HG03469 (cell line): ENCODE data around the gene SYT12.

Source experiments
- ATAC-seq: cut with Tn5 transposase; IDR thresholded peaks from one replicate; pipeline ENCODE4 v1.9.1; 2021; ENCODE audit warnings: mild to moderate bottlenecking, moderate library complexity, moderate number of reproducible peaks; ENCODE audit not compliant: unreplicated experiment

SYT12 gene

DNA sequence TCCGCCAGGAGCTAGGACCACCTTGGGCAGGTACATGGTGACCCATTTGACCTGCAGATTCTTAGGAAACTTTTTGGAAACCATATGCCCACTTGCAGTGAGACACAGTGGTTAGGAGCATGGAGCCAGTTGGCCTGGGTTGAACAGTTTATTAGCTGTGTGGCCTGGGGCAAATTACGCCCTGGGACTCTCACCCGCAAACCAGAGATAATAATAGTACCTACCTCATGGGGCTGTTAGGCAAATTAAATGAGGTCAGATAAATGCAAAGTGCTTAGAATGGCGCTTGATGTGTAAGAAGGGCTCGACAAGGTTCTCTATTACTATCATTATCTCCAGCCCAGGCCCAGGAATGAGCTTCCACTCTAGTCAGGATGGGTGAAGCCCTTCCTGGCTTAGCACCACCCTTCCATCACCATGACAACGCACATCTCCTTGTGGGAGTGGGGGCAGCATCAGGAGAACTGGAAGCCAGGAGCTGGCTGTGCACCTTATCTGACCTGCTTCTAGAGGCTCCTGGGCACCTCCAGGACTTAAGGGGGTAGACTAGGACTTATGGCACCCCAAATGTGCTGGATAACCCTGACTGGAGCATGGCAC lies 5.1 kb downstream of the SYT12 start:
- no peak for ATAC-seq

DNA sequence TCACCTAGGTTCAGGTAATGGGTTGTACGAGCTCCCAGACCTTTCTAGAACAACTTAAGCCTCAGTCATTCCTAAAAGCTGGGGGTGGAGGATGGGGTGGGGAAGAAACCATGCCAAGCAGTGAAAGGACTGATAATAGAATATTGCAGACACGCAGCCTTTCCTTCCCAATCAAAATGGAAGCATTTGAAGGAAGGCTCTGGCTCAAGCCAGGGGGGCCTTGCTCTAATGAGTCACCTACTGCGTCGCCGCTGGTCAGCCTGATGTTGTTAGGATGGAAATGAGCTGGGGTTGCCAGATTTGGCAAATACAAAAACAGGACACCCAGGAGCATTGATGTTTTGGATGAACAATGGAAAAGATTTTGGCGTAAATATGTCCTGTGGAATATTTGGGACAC lies 6.2 kb downstream of the SYT12 start:
- no peak for ATAC-seq

DNA sequence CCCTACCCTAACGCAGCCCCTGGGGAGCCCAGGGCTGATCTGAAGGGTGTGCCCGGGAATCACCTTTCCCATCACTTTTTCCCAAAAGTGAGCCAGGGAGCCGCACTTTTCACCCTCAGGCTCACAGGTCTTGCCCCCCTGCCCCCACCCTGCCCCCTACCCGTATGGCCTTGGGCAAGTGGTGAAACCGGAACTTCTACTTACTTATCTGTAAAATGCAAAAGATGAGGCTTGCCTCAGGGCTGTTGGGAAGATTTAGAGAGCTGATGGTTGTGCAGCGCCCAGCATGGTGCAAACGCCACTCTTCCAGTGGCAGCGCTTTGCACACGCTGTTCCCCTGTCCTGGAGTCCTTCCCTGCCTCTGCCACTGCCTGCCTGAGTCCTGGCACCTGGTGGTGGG lies 8.0 kb downstream of the SYT12 start:
- no peak for ATAC-seq

DNA sequence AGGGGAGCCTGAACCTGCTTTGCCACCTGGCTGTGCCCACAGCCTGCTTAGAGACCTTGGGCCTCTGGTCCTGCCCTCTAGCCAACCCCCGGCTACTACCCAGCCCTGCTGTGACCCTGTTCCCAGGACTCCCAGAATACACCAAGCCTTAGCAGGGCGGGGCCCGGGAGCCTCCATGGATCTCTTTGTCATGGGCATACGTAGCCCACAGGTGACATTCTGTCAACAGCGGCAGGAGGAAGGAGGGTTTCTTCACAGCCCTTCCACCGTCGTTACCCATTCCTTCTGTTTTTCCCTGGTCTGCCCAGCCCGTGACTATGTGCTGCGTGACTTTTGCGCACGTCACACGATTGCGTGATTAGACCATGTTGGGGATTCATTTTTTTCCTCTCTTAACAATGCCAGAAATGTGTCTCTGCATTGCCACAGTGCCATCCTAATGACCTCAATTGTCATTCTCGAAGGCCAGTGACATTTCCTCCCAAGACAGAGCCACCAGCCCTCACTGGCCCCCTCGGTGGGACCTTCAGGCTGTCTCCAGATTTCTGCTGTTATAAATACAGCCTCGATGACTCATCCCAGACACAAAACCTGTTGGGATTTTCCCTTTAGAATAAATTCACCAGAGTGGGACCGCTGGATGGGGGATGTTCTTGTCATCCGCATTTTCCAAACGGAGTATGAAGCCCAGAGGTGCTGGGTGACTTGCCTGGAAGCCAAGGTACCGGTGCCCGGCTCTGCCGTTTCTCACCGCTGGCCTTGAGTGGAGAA lies 9.0 kb downstream of the SYT12 start:
- no peak for ATAC-seq

DNA sequence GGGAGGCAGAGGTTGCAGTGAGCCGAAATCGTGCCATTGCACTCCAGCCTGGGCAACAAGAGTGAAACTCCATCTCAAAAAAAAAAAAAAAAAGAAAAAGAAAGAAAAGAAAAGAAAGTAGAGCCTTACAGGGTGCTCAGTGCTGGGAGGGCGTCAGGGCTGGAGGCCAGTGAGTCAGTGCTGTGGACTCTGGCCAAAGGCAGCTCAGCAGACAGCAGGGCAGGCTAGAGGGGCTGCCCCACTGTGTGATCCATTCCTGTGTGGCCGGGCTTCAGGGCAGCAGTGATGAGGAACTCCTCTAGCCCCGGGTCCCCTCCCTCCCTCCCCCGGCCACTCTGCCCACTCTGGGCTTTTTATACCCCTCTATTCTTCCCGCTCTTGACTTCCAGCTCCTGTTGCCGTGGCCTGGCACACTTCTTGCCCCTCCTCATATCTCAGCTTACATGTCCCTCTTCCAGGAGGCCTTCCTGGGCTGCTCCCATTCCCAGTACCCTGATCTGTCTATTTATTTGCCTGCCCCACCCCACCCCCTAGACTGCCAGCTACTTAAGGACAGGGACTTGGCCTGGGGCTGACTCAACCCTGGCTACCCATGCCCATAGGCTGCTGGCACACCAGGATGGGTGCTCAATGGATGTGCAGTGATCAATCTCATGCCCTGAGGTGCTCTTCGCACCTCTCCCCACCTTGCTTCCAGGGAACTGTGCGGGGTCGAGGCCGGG lies 10.1 kb downstream of the SYT12 start:
- ATAC-seq = no peak

DNA sequence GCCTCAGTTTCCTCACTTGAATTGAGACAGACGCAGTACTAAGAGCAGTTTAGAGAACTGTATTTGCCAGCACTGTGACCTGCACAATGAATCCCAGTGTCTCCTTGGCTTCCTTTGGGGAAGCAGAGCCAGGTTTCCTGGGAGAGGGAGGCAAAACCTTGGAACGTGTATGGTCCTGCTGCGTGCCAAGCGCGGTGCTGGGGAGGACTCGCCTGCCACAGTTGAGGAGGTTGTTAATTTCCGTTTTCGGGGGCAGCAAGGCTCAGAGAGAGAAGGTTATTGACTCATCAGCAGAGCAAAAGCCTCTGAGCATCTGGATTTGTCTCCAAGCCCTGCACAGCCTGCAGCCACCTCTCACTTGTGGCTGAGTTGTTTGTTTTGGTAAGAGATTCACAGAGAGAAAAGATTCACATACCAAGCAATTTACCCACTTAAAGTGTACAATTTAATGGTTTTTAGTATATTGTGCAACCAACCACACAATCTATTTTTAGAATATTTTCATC lies 10.8 kb downstream of the SYT12 start:
- ATAC-seq = no peak

DNA sequence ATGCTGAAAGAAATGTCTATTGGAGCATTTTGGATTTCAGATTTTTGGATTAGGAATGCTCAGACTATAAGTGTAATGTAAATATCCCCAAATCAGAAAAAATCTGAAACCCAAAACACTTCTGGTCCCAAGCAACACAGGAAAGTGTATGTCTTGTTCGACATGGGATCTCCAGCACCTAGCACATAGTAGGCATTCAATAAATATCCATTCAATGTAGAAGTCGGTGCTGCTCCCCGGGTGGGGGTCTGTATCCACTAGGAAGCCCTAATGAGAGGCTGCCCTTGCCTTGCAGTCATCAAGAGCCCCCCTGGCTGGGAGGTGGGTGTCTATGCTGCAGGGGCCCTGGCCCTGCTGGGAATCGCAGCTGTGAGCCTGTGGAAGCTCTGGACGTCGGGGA lies 11.4 kb downstream of the SYT12 start:
- ATAC-seq = no peak

DNA sequence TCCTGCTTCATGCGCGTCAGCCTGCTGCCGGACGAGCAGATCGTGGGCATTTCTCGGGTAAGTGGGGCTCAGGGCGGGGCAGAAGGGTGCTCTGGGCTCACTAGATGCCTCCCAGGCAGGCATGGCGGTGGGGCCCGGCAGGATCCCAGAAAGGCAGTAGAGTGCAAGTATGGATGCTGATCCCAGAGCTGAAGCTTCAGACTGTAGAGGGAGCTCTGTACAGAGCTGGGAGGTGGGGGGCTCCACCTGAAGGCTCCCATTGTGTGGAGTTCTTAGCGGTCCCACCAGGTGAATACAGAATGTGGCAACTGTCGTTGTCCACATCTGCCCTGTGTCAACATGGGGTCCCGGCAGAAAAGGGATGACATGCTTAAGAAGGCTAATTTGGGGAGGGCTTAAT lies 17.2 kb downstream of the SYT12 start:
- ATAC-seq = no peak

DNA sequence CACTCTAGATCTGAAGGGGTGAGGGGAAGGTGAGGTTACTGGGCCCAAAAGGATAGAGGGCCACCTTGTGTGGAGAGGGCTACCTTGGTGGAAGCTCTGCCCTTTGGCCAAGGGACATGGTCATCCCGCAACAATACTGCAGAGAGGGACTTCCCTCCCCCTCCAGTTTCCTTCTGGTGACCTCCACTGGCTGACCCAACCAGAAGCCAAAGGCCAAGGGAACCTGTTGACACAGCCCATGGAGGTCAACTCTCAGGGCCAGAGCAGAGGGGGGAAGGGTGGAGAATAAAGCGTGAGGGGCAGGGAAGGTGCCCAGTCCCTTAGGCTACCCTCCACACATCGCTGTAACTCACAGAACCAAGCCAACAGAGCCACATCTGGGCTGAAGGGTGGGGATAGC lies 18.7 kb downstream of the SYT12 start:
- ATAC-seq = no peak

DNA sequence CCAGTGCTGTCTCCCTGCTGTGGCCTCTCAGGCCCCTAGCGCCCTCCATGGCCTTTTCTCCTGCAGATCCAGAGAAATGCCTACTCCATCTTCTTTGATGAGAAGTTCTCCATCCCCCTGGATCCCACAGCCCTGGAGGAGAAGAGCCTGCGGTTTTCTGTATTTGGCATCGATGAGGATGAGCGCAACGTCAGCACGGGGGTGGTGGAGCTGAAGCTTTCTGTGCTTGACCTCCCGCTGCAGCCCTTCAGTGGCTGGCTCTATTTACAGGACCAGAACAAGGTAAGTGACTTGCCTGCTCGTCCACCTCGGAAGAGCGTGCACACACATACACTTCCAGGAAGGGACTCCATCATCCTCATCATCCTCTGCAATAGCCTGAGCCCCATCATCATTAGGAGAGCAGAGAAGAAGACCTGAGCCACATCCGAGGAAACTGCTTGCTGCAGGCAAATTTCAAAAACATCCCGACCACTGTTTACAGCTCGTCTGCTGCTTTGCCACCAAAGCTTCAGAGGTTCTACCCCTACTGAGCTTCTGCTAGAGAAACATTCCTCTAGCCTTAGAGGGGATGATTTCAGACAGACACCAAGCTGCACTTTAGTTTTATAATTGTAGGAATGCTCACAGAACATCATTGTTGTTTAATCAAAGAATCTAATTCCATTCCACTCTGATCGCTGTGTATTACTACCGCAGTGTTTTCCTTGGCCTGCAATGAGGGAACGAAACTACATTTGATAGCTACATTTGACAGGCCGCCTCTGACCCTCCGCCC lies 20.8 kb downstream of the SYT12 start:
- ATAC-seq = no peak

DNA sequence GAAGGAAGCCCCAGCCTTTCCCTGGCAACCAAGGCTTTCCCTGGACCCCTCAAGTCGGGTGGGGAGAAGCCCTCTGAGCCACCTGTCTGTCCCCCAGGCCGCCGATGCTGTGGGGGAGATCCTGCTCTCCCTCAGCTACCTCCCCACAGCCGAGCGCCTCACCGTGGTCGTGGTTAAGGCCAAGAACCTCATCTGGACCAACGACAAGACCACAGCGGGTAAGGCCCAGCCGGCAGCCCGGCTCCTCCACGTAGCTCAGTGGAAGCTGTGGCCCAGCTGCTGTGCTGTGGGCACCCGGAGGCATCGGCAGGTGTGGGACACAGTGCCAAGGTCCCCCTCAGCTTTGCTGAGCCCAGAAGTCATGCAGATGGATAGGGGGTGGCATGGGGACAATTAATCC lies 21.6 kb downstream of the SYT12 start:
- ATAC-seq = no peak

DNA sequence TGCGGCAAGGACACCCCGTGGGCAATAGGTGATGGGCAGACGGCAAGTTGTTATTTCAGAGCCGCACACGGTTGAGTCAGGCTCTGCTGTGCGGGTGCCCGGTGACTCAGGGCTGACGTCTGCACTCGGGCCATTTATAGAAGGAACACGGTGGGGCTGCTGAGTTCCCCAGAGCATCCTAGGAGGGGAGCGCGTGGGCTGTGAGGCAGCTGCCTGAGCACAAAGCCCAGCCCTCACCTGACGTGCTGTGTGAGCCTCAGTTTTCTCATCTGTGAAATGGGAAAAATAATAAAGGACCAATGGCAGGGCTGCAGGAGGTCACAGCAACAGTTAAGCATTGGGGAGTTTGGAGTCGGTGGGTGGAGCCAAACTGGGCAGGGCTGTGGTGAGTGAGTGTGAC lies 22.4 kb downstream of the SYT12 start:
- no peak for ATAC-seq

DNA sequence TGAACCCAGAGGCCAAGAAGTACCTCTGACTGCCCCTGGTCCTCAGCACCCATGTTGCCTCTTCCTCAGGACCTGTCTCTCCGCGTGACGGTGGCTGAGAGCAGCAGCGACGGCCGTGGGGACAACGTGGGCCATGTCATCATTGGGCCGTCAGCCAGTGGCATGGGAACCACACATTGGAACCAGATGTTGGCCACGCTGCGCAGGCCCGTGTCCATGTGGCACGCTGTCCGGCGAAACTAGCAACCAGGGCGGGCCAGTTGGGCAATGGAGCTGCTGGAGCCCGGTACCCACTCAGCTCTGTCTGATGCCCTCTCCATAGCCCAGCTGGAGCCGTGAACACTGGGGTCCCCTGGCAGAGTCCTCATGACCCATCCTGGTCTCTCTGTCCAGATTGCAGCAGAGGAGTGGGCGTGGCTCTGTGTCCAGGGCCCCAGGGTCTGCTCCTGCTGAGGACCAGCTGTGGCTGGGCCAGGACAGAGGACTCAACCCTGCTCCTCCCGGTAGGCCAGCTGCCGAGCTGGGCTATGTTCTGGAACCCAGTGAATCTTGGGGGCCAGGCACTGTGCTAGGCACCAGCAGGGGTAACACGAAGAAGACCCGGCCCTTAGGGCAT lies 25.7 kb downstream of the SYT12 start:
- ATAC-seq = no peak

DNA sequence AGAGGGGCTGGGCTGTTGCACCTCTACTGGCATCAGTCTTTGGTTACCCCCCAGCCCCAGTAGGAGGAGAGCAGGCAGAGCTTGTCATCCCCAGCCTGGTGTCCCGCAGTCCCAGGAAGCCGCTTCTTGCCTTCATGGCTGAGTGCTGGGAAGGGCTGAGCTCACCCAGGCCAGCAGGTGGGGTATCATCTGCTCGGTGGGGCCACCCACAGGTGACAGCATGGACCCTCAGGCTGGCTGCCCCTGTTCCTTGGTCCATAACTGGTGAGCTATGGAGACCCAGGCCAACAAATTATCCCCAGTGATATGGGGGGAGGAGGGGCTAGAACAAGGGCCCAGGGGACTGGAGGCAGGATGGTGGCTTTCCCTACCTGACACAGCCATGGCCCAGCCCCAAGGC lies 27.2 kb downstream of the SYT12 start:
- ATAC-seq = no peak

DNA sequence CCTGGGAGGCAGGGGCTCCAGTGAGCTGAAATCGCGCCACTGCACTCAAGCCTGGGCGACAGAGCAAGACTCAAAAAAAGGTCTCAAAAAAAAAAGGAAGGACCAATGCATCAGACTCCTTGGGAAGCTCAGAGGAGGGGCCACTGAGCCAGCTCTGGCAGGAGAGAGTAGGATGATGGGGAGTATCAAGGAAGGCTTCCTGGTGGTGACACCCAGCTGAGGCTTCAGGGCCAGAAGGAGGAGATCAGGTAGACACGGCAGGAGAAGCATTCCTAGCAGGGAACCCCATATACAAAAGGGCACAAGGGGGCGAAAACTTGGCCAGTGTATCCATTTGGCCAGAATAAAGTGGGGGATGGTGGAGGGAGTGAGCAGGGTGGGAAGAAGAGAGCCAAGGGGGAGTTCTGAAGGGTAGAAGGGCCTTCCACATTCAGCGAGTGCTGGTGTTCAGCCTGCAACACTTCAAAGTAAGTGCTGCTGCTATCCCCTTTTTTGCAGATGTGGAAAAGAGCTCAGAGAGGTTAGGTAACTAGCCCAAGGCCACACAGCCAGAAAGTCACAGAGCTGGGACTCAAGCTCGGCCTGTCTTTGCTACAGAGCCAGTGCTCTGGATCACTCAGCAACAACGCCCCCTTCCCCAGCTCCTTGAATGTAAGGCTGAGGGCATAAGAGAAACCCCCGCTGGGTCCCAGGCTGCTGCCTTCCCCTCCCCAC lies 28.4 kb downstream of the SYT12 start:
- no peak for ATAC-seq

DNA sequence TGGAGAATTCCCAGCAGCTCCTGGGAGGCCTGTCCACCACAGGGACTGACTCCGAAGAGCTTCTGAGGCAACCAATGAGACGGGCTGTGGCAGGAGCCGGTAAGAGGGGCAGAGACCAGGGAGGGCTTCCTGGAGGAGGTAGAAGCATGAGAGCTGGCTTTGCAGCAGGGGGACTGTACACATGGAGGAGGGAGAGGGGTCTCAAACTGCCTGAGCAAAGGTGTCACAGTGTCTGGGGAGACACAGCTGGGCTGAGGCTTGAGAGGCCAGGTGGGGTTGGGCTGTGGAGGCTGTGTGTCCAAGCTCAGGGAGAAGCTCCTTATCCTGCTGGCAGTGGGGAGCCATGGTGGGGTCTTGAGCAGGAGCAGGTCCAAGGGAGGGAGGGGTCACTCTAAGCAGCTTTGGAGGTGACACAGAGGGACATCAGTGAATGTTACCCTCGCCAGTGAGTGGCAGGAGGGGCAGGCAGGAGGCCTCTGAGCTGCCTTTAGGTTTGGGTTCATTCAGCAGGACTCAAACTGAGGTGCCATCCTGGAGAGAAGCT lies 29.1 kb downstream of the SYT12 start:
- no peak for ATAC-seq

DNA sequence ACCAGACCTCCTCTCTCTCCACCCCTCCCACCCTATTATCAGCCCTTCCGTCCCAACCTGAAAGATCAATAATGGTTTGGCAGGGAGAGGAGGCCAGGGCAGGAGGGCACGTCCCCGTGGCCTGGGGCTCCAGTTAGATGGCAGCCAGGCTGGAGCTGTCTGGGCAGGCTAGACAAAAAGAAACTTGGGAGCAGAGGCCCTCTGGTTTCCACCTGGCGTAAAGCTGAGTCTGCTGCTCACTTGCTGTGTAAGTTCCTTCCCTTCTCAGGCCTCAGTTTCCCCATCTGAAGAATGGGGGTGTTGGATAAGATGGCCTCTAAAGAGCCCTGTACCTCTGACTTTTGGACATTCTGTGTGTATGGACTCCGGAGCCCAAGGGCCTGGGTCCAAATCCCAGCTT lies 30.0 kb downstream of the SYT12 start:
- ATAC-seq = no peak

DNA sequence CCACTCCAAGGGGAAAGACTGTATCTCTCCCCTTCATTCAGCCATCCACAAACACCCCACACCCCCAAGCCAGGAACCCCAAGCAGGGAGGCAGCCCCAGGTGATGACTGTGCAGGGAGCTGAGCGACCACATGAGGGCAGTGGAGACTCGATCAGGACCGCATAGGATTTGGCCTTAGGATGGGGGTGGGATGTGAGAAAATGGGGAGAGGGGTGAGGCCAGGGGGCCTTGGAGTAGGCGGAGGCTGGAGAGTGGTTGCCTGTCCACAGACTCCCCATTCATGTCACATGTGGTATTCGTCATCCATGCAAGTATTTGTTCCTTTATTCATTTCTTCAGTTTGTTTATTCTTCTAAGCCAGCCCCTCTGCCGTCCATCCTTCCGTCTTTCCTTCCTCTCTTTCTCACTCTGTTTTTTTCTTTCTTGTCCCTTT lies 31.0 kb downstream of the SYT12 start:
- no peak for ATAC-seq

DNA sequence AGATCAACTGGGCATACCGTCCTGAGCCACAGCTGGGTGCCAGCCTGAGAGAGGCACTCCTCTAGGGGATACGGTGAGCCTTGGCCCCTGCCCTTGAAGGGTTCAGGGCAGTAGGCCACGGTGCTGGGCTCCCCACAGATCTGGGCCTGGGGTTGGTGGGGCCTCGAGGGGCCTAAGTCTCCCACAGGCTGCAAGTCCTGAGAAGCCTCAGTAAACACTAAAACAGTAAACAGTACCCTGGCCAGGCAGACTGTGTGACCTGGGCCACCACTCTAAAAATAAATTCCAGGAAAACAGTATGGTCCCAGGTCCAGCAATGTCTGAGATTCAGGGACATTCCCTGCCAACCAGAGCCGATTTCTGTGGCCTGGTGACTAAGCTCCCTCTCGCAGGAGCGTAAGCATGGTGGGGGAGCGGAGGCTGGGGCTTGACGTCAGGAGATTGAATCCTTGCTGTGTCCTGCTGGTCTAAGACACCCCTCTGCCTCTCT lies 31.5 kb downstream of the SYT12 start:
- no peak for ATAC-seq
